SKM-1 treated with dmso at 0.1 percent for 144 hours (cell line): ENCODE measurements around the gene MXD3.
"Not testable (repeated sequence)": the region's sequence is repeated elsewhere in the genome, so short reads cannot be mapped to it uniquely, and the experiment has no call there.

ENCODE experiments used
- DNase-seq: peaks from one replicate; lab custom pipeline; 2025; ENCODE audit not compliant: unreplicated experiment; lab: John Stamatoyannopoulos, UW

Gene MXD3

GRCh38 chr5:177270653-177271052, 41.0 kb downstream of the MXD3 start:
- DNase-seq = no peak

- DNase-seq = no peak
Observed at GRCh38 chr5:177269976-177270375, 41.7 kb downstream of the MXD3 start.

GRCh38 chr5:177269232-177269895, 42.3 kb downstream of the MXD3 start:
- DNase-seq = no peak

- DNase-seq = no peak
Observed at GRCh38 chr5:177265395-177265794, 46.3 kb downstream of the MXD3 start.

DNA sequence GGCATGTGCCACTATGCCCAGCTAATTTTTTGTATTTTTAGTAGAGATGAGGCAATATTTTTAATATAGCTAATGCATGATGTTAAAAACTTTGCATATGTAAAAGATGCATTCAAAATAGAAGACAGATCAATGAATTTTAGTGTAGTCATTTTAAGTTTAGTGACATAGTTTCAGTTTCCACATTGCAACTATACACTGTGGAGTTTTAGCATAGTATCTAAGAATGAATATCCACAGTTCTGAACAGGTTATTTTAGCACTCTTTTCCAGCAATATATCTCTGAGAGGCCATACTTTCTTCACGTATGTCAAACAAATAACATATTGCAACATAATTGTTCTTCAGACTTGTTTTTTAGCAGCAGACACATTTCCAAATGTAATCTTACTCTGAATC, 47.5 kb downstream of the MXD3 start:
- no peak for DNase-seq

GRCh38 chr5:177261510-177261909, 50.2 kb downstream of the MXD3 start:
- DNase-seq = no peak

- no peak for DNase-seq
Observed at GRCh38 chr5:177260961-177261360, 50.7 kb downstream of the MXD3 start.

GRCh38 chr5:177258711-177259110, 53.0 kb downstream of the MXD3 start:
- not testable (repeated sequence) for DNase-seq
